Stimulated activated CD4-positive, alpha-beta T cell treated with anti-CD3 and anti-CD28 coated beads, Interleukin-4, amount 100 ng/mL, for 24 hours (primary cell): ENCODE results near the gene PER1.
"Not testable (repeated sequence)": the region's sequence is repeated elsewhere in the genome, so short reads cannot be mapped to it uniquely, and the experiment has no call there.

ENCODE experiments used
- DNase-seq: peaks from one replicate; pipeline ENCODE4 v3.0.0-alpha.2; 2020

The PER1 gene

DNA sequence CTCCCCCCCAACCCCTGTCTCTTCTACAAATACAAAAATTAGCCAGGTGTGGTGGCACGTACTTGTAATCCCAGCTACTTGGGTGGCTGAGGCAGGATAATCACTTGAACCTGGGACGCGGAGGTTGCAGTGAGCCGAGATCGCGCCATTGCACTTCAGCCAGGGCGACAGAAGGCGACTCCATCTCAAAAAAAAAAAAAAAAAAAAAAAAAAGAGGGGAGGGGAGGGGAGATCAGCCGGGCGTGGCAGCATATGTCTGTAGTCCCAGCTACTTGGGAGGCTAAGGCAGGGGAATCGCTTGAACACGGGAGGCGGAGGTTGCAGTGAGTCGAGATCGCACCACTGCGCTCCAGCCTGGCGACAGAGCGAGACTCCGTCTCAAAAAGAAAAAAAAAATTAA is 18.0 kb upstream of the PER1 start:
- DNase-seq = not testable (repeated sequence)

DNA sequence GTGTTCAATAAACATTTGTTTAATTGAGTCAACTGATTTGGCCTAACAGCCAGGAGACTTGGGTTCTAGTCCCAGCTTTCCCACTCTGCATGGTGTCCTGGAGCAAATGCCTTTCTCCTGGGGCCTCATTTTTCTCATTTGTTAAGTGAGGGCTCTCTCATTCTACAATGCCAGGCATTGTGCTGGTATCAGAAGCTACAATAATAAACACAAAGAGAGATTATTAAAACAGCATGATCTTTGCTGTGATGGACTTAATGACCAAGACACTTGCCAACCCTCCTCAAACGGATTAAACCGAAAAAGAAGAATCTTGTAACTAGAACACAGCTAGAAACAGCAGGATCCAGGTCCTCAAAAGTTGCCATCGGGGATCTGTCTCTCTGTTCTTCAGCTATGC is 15.3 kb upstream of the PER1 start:
- DNase-seq = no peak

DNA sequence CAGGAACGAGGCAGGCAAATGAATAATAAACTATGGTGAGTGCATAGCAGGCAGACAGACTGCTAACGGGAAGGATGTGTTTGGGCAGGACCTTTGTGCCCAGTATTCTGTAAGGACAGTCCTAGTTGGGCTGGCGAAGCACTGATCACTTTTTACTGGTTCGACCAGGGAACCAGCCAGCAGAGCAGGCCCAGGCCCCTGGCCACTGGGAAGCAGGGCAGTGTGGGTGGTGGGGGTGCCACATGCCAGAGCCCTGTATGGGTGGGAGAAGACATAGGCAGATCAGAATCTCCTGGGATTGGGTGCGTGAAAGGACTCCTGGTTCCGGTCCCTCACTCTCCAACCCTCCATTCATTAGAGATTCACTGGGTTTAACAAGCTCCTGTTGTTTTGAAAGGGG is 14.5 kb upstream of the PER1 start:
- no peak for DNase-seq

DNA sequence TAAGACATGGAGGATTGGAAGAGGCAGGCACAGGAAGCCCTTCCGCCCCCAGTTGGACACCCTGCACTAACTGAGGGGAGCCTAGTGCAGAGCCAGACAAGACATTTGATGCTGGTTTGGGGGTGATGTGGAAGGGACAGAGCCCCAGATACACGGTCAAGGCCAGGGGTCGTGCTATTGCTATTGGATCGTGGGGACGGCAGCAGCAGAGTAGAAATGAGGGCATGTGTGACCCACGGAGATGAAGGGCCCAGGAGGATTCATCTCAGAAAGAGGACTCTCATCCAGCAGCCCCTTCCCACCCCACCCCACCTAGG is 12.6 kb upstream of the PER1 start:
- DNase-seq = no peak

DNA sequence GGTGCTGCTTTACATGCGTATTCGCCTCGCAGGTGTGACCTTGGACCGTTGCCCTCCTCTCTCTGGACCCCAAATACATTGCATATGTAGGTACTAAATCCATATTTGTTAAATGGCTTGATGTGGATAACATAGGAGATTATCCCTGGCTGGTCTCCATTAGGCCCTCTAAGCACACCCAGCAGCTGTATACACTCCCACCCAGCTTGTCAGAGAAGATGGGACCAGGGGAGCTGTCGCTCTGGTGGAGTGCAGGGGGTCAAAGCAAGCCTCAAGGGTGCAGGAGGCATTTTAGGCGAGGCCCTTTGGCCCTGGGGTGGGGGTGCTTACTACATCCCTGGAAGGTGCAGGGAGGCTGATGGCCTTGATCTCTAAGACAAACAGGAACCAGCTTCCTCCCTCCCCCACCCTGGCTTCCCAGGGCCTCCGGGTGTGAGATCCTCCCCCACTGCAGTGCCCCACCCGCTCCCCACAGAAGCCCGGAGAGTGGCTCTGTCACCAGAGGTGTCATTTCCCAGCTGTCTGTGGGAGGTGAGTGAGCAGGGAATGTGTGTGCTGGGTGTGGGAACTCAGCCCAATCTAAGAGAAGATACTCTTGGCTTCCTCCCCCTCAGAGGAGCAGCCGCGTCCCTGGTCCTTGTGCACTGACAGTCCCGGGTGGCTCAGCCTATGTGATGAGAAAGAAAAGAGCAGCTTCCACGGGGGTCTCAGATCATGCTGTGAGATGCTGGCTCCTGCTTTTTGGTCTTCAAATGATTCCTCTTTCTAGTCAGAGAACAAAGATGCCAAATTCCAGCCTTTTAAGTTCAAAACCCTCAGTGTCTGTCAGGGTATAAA is 12.0 kb upstream of the PER1 start:
- DNase-seq = peak; percentile 80

DNA sequence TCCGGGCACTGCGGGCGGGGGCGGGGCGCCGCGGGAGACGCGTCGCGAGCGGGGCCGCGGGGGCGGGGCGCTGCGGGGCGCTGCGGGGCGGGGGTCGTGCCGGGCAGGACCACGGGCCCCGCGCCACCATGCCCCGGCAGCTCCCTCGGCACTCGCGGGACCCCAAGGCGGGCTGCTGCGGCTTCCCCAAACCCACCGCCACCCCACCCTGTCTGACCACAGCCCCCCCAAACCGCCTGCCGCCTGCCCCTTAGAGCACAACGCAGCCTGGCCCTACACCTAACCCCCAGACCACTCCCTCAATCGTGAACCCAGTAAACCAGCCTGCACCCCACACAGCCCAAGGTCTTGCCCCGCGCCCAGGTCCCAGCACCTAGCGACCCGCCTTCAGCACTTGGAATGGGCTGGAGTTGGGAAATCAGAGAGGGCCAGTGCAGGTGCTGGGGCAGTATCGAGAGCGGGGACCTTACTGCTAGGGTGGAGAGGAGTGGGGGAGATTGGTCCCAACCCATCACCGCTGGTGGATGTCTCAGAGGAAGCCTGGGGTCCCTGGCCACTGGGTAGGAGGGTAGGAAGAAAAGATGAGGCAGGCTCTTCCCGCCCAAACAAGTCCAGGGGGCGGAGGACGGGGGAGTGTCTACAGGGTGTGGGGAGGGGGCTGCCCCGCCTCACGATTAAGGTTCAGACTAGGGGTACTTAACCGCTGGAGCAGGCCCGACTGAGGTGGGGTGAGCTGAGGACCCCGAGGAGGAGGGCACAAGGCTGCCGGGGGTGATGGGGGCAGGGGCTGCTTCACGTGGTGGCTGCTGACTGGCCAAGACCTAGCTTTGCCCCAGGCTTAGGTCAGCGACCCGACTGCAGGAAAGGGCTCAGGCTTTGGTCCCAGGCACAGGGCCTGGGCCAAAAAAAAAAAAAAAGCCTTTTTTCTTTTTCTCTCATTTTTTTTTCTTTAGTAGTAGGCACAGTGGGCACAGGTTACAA is 11.1 kb upstream of the PER1 start:
- DNase-seq = no peak

DNA sequence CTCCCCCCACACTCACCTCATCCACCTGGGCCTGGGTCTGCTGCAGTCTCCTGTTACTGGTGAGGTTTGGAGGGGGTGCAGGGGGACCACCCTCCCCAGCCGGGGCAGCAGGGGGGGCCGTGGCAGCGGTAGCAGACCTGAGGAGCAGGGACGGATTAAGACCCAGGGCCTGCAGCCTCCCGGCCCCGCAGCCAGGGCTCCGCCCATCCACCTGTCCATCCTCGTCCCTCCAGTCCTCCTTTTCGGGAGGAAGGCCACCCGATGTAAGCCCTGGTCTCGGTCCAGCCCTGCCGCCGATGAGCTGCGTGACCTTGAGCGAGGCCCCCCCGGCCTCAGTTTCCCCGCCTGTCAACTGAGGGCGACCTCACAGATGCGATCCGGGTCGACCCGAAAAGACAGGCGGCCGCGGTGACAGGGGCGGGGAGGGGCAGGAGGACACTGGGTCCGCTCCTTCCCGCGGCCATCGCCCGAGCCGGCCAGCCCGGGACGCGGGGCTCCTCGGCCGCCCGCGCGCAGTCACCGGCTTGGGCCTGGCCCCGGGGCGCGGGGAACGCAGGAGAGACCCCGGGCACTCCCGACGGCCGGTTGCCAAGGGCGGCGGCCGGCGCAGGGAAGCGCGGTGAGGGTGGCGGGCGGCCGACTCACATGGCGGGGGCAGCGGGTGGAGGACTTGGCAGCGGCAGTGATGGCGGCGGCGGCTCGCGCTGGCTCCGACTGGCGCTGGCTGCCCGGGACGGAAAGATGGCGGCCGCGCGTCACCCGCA is 10.2 kb upstream of the PER1 start, which contains the start of gene VAMP2:
Gene VAMP2 (minus strand): TSS at position 716 of the 764 bp plus-strand sequence. CDS start 69 bp downstream, at position 647.
- peak; percentile 83 for DNase-seq

DNA sequence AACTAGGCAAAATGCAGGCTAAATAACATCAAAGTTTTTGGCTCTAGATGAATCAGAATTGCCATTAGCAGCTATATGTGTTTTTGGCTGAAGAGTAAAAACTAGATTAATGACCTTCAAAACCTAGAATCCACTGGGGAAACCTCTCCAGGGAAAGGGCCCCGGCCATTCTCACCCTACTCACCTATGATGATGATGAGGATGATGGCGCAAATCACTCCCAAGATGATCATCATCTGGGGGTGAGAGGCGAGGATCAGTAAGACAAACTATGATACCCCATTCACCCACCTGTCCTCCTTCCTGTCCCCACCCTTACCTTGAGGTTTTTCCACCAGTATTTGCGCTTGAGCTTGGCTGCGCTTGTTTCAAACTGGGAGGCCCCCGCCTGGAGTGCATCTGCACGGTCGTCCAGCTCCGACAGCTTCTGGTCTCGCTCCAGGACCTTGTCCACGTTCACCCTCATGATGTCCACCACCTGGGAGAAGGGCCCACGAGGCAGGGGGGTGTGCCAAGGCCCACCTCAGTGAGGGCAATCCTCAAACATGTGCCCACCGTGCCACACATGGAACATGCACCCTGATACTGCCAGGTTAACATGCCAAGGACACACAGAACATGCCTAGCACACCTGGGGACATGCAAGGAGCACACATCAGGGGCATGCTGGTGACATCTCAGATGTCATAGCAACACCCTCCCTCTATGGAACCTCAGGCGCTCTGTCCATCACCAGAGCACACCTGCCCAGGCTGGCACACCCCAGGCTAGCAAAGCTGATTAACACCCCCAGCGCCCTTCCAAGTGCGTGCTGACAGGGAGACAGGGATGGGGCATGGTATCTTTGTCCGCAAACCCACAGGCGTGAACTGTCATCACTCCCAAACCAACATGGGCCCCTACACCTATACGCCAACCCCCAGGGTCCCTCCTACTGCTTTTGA is 9.4 kb upstream of the PER1 start:
- no peak for DNase-seq

DNA sequence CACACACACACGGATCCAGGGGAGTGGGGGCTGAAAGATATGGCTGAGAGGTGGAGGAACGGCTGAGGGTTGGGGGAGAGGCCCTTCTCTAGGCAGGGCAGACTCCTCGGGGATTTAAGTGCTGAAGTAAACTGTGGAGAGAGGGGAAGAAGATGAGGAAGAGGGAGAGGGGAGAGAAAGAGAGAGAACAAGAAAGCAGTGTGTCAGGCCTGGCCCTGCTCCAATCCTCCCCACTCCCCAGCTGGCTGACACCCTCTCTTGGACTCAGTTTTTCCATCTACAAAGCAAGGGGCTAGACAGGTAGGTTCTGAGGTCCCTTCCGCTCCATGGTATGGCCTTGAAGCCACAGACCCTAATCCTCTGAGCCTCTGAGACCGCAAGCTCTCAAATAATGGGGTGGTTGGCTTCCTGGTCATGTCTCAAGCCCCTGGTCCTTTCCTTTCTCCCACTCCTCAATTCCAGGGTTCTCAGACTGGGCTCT is 8.6 kb upstream of the PER1 start:
- DNase-seq = no peak

DNA sequence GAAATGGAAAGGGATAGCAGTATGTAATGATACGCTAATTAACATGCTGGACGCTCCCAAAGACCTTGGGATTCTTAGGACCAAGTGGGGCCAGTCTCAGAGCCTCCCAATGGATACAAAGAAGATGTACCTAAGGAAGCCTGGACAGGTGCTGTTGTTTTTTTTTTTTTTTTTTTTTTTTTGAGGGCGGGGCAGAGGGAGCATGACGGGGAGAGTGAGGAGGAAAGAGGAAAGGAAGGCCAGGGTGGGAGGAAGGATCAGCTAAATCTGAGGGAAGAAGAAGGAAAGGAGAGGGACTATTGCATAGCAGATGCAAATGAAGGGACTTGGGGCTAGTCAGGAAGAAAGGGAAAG is 8.0 kb upstream of the PER1 start:
- no peak for DNase-seq

DNA sequence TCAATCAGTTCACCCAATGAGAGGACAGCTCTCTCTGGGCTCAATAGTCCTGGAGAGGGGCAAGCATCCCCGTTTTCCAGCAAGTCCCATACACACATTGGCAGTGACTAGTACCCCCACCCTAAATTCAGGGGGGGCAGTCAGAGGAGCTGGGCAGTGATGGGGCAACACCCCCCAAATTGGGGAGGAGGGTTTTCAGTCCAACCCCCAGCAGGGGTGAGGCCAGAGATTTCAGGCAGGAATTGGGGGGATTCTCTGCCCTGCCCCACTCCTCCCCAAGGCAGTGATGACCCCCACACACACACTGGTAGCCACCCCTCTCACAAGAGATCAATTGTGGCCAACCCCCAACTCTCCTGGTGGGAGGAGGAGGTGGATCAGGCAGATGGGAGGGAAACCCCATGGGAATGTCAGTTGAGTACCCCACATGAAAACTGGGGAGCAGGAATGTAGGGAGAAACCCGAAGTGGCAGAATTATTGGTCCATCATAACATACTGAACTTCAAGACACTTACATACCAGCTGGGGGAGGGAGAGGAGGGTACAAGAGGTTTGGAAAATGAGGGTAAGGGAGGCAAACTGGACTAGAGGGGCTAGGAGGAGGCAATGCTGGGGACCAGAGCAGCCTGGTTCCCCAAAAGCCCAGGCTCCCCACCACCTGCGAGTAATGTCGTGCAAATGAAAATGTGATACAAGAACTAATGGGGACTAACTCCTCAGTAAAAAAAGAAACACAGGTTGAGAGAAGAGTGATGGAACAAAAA is 7.4 kb upstream of the PER1 start:
- no peak for DNase-seq

DNA sequence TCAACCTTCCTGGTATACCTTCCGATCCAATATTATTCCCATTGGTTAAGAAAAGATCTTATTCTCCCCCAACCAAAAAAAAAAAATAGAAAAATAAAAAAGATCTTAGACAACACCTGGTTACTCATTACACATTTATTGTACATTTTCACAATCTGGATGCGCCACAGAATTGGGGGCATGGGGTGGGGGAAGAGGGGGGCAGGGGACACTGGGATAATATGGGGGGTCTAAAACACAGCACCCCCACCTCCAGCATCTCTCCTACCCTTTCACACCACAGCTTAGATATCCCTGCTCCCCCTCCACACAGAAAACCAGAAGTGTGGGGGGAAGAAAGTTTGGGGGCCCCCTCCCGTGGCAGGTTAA is 6.8 kb upstream of the PER1 start:
- DNase-seq = no peak

DNA sequence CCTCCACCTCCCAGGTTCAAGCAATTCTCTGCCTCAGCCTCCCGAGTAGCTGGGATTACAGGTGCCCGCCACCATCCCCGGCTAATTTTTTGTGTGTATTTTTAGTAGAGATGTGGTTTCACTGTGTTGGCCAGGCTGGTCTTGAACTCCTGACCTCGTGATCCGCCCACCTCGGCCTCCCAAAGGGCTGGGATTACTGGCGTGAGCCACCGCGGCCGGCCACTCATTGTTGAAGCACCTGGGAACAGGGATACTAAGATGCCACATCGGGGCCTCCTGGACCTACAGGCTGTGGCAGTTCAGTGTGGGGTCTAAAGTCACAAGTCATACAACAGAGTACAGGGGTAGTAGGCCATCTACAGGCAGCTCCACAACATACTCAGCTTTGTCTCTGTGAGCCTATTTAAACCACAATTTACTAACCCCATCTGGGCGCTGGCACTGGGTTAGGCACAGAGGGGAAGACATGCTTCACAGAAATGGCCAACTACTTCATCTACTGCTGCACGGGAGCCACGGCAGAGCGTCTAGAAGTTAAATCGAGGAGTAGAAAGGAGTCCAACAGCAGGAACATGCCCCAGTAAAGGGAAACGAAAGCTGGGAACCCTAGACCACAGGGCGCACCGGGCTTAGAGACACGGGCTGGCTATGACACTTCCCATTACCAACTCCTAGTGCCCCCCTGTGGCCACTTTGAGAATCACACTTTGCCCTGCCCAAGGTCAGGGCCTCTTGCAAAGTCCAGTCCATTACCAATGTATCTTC is 6.2 kb upstream of the PER1 start:
- peak; percentile 91 for DNase-seq

DNA sequence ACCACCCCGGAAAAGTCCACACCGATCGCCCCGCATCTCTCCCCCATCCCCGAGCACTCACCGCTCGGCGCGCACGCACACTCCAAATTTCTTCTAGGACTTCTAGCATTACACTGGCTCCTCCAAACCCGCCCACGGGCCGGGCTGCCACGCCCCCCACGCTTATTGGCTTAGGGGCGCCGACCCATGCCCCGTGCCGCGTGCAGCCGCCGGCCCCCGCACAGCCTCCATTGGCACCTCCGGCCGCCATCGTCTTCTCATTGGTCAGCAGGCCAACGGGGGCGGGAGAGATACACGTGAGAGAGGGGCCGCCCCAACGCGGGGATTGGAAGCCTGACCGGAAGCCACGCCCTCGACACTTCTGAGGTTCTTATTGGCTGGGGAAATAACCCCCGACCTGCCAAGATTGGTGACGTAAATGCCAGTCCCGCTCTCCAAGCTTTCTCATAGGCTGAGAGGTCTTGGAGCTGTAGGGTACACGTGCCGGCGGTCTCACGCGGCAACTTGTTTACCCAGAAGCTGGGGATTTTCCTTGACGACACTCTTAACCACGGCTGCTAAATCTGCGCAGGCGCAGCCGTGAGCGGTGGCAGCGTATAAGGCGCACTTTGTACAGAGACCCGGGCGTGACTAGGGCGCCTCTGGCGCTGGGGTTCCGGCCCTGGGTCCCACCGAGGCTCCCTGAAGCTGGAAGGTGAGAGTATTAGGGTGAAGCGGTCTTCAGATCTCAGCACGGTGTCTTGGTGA is 4.2 kb upstream of the PER1 start:
- peak; percentile 100 for DNase-seq

DNA sequence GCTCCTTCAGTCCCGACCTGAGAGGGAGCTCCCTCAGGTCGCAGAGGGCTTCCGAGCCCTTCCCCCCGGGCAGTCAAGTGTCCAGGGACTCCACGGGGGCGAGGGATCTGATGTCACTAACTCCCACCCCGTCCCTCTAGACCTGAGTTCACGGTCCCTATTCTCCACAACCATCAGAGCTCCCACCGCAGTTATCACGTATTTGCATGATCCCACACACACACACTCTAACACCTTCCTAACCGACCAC is 3.7 kb upstream of the PER1 start:
- no peak for DNase-seq

DNA sequence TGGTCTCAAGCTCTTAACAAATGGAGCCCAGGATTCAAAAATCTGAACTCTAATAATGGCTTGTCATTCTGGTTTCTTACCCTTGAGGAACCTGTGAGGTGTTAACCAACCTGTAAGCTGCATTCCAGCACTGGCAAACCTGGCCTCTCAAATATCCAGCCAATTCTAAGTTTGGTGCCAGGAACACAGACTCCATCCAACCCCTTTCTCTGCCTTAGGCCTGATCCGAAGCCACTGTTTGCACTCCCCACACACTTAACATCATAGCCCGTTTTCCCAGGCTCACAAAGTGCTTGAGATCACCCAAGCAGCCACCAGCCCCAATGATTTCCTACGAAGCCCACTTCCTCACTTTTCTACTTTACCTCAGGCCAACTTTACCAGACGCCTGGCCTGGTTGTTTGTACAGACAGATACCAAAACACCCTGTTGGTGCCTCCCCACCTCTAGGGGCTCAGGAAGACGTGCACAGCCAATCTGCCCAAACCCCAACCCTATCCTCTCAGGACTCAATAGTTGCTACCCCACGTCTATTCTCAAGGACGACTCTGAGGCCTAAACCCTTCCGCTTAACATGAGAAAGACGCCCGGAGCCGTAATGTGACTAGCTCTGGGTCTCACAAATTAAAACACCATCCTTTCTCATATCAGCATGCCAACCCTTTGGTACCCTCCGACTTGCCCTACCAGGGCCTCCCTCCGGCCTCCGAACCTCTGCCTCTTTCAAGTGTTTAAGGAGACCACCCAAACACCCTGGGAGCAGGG is 3.2 kb upstream of the PER1 start:
- DNase-seq = no peak

DNA sequence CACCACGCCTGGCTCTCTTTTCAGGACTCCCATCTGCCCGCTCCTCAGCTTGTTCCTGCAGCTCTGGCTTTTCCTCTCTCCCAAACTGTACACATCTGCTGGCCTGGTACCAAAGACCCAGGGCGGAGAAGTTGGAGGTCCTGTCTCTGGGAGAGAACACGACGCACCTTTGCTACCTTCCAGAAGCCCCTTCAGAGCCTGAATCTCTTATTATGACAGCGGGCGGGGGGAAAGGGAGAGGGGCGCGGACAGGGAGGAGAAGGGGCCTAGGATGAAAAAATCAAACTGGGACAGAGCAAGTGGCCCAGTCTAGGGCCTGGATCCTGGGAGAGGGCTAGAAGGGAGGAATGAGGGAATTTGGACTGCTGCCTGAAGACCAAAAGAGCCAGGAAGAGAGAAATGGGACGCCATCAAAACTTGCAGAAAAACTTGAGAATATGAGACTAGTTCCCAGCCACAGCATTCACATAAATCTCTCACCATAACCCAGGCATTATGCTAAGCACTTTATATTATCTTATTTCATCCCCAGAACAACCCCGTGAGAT is 2.5 kb upstream of the PER1 start:
- no peak for DNase-seq

DNA sequence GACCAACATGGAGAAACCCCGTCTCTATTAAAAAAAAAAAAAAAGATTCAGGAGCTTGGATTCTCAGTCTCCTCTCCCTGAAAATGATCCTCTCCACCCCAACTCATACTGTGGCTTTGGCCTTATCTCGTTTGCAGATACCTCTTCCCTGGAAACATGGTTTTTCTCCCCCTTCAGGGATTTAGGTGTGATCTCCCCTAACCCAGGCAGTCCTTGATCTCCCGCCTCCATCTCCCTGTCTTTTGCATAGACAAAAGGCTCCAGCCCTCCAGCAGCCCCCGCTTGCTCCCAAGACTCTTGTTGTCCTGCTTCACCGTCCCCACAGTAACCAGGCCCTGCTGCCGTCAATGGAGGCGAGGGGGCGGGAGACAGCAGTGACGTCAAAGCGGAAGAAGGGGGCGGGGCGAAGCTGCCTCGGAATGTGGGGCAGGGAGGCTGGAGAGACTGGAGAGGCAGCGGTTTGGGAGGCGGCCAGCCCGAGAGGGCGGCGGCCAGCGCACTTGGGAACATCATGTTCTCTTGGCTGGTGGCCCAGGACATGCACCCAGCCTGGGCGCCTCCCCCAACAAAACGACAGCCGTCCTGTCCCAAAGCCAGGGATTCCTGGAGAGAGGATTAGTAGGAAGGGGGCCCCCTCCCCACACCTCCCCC is 1.9 kb upstream of the PER1 start:
- peak; percentile 88 for DNase-seq
